H1 (cell line): ENCODE results near the gene IL3. TPM values are rescaled to one million over a fixed set of nuclear protein-coding genes. Genes with fewer than 3 reads are reported as not detected.
A peak's percentile ranks its signal among the peaks of the same experiment; 100 is the strongest.

Source experiments
- CTCF ChIA-PET: fragments of 300-600 bp; sonication (Branson Sonifier 250); formaldehyde crosslinking; loops from one replicate; lab custom pipeline; 2021; ENCODE audit not compliant: partially characterized antibody; lab: Charles Lee
- POLR2A ChIA-PET: fragments of 300-600 bp; sonication (Branson Sonifier 250); formaldehyde crosslinking; loops from one replicate; lab custom pipeline; 2021; ENCODE audit warnings: inconsistent platforms; ENCODE audit not compliant: partially characterized antibody; lab: Charles Lee
- DNase-seq, 2 experiments: peaks; one replicate each; pipeline versions ENCODE4 v3.0.0 to v3.0.0-alpha.2; 2010 to 2022; ENCODE audit warnings: low spot score in 2 of 2, low read depth in 1 of 2, mixed read lengths in 1 of 2
- FAIRE-seq: peaks from 2 replicates; lab custom pipeline; 2011; peaks lifted over from hg19 to GRCh38; lab: Jason Lieb, UNC
- H2AFZ ChIP-seq: 2 replicates; pipeline ENCODE4 v1.8.1; 2012; ENCODE audit warnings: low read length, inconsistent platforms
- H2AK5ac ChIP-seq: 2 replicates; pipeline ENCODE4 v1.6.1; 2013; ENCODE audit warnings: low read depth, low read length
- H2BK120ac ChIP-seq: replicated peaks from 2 replicates; pipeline ENCODE3; 2013; ENCODE audit warnings: low read depth, low read length, inconsistent platforms
- H2BK12ac ChIP-seq: 2 replicates; pipeline ENCODE4 v1.6.1; 2013; ENCODE audit warnings: low read depth, low read length
- H2BK15ac ChIP-seq: 2 replicates; pipeline ENCODE4 v1.6.1; 2013; ENCODE audit warnings: low read length
- H2BK20ac ChIP-seq: 2 replicates; pipeline ENCODE4 v1.6.1; 2013; ENCODE audit warnings: low read length
- H2BK5ac ChIP-seq: 2 replicates; pipeline ENCODE4 v1.6.1; 2013; ENCODE audit warnings: low read depth, low read length
- H3K14ac ChIP-seq: 2 replicates; pipeline ENCODE4 v1.6.1; 2013; ENCODE audit warnings: inconsistent platforms; ENCODE audit not compliant: insufficient read length
- H3K18ac ChIP-seq: 2 replicates; pipeline ENCODE4 v1.6.1; 2013; ENCODE audit warnings: low read length; ENCODE audit errors: extremely low read depth
- H3K23ac ChIP-seq: 2 replicates; pipeline ENCODE4 v1.6.1; 2013; ENCODE audit warnings: inconsistent platforms; ENCODE audit not compliant: insufficient read length
- H3K23me2 ChIP-seq: 2 replicates; pipeline ENCODE4 v1.6.1; 2013; ENCODE audit warnings: low read depth, low read length
- H3K27ac ChIP-seq: 2 replicates; pipeline ENCODE4 v1.6.1; 2011; ENCODE audit warnings: low read depth, low read length, inconsistent platforms
- H3K27me3 ChIP-seq, 4 experiments: replicated peaks in 1 of 4; 1 replicate in 1 of 4; 2 replicates in 3 of 4; pipeline versions ENCODE4 v1.6.1 to v1.8.1; 2011 to 2013; ENCODE audit warnings: low read length in 3 of 4, mild to moderate bottlenecking in 3 of 4, inconsistent platforms in 2 of 4, mixed read lengths in 2 of 4, moderate library complexity in 1 of 4; ENCODE audit not compliant: control insufficient read depth in 3 of 4, insufficient read depth in 3 of 4; ENCODE audit errors: extremely low read depth in 1 of 4
- H3K36me3 ChIP-seq, 4 experiments: 2 replicates each; pipeline versions ENCODE4 v1.6.1 to v1.8.1; 2011 to 2013; ENCODE audit warnings: mild to moderate bottlenecking in 4 of 4, low read length in 3 of 4, moderate library complexity in 2 of 4, control low read depth in 1 of 4, inconsistent platforms in 1 of 4; ENCODE audit not compliant: insufficient read depth in 4 of 4, control insufficient read depth in 2 of 4
- H3K4ac ChIP-seq: replicated peaks from 2 replicates; pipeline ENCODE3; 2013; ENCODE audit warnings: low read length, low read depth, mixed read lengths, inconsistent platforms; ENCODE audit not compliant: insufficient read length
- H3K4me1 ChIP-seq, 4 experiments: replicated peaks in 1 of 4; 1 replicate in 1 of 4; 2 replicates in 3 of 4; pipeline versions ENCODE4 v1.6.1 to v1.8.1; 2011 to 2013; ENCODE audit warnings: low read length in 3 of 4, inconsistent platforms in 2 of 4, mixed read lengths in 1 of 4; ENCODE audit not compliant: insufficient read depth in 4 of 4, control insufficient read depth in 3 of 4
- H3K4me2 ChIP-seq, 2 experiments: 2 replicates each; pipeline versions ENCODE4 v1.6.1 to v1.8.1; 2011 to 2013; ENCODE audit warnings: low read depth in 2 of 2, low read length in 2 of 2, control low read depth in 1 of 2, inconsistent platforms in 1 of 2, mild to moderate bottlenecking in 1 of 2; ENCODE audit not compliant: insufficient read depth in 1 of 2
- H3K4me3 ChIP-seq, 4 experiments: fragments of 200-600, 300-600 bp in 1 of 4; sonication (generic), shearing (Covaris generic), sonication (Bioruptor Twin) in 1 of 4; 2 replicates each; pipeline versions ENCODE4 v1.5.1 to v1.8.1; 2011 to 2016; ENCODE audit warnings: low read length in 4 of 4, low read depth in 3 of 4, control low read depth in 2 of 4, inconsistent platforms in 2 of 4, mild to moderate bottlenecking in 2 of 4, mixed read lengths in 1 of 4, moderate library complexity in 1 of 4; ENCODE audit not compliant: insufficient read depth in 2 of 4; ENCODE audit errors: extremely low read depth in 1 of 4
- H3K56ac ChIP-seq: replicated peaks from 2 replicates; pipeline ENCODE3; 2013; ENCODE audit warnings: low read depth, mild to moderate bottlenecking, mixed read lengths, low read length, inconsistent platforms; ENCODE audit not compliant: insufficient read length
- H3K79me1 ChIP-seq: 2 replicates; pipeline ENCODE4 v1.6.1; 2013; ENCODE audit warnings: low read depth, low read length, control low read depth
- H3K79me2 ChIP-seq, 2 experiments: 2 replicates each; pipeline versions ENCODE4 v1.6.1 to v1.8.1; 2012 to 2013; ENCODE audit warnings: low read length in 2 of 2, mild to moderate bottlenecking in 2 of 2, inconsistent platforms in 1 of 2; ENCODE audit not compliant: insufficient read depth in 2 of 2, control insufficient read depth in 1 of 2
- H3K9ac ChIP-seq, 4 experiments: replicated peaks in 1 of 4; 1 replicate in 1 of 4; 2 replicates in 3 of 4; pipeline versions ENCODE4 v1.6.1 to v1.8.1; 2011 to 2013; ENCODE audit warnings: low read depth in 3 of 4, low read length in 3 of 4, control low read depth in 2 of 4, mild to moderate bottlenecking in 2 of 4, moderate library complexity in 2 of 4, inconsistent platforms in 1 of 4; ENCODE audit errors: extremely low read depth in 1 of 4
- H3K9me3 ChIP-seq, 2 experiments: 2 replicates each; pipeline versions ENCODE4 v1.6.1 to v1.8.1; 2012 to 2013; ENCODE audit warnings: mild to moderate bottlenecking in 2 of 2, moderate library complexity in 2 of 2, control low read depth in 1 of 2, inconsistent platforms in 1 of 2, low read depth in 1 of 2, low read length in 1 of 2, mixed read lengths in 1 of 2; ENCODE audit not compliant: insufficient read depth in 2 of 2
- H4K20me1 ChIP-seq, 2 experiments: replicated peaks in 1 of 2; 2 replicates each; pipeline versions ENCODE3 to v1.8.1; 2011 to 2013; ENCODE audit warnings: inconsistent platforms in 2 of 2, low read length in 2 of 2, mild to moderate bottlenecking in 1 of 2; ENCODE audit not compliant: insufficient read depth in 2 of 2, control insufficient read depth in 1 of 2
- H4K5ac ChIP-seq: 2 replicates; pipeline ENCODE4 v1.6.1; 2013; ENCODE audit warnings: low read length, low read depth, mixed read lengths, inconsistent platforms; ENCODE audit not compliant: insufficient read length
- H4K8ac ChIP-seq: 2 replicates; pipeline ENCODE4 v1.8.0; 2013; ENCODE audit warnings: mild to moderate bottlenecking, moderate library complexity, low read length, inconsistent platforms; ENCODE audit not compliant: insufficient read depth; ENCODE audit errors: extremely low read depth
- H4K91ac ChIP-seq: replicated peaks from 2 replicates; pipeline ENCODE3; 2013; ENCODE audit warnings: low read length, mixed read lengths, inconsistent platforms; ENCODE audit not compliant: insufficient read length
- FOSL1 ChIP-seq: IDR thresholded peaks from 2 replicates; pipeline ENCODE4 v1.6.1; 2011; ENCODE audit warnings: mild to moderate bottlenecking, low read depth, low read length, moderate library complexity; ENCODE audit not compliant: insufficient read depth
- WGBS, 2 experiments: shearing (Covaris generic) in 1 of 2; methylation state at CpG; one replicate each; pipeline versions ENCODE4 v1.1.6 to v1.1.7; 2013 to 2015; ENCODE audit warnings: low lambda C conversion rate in 2 of 2, mixed read lengths in 2 of 2, inconsistent platforms in 1 of 2, low coverage in 1 of 2, missing lambda C conversion rate in 1 of 2; ENCODE audit not compliant: insufficient replicate concordance in 2 of 2, insufficient coverage in 1 of 2, insufficient read length in 1 of 2; ENCODE audit errors: extremely low coverage in 1 of 2, missing lambda C conversion rate in 1 of 2; 5-methylcytosine and 5-hydroxymethylcytosine counted together
- long read RNA-seq, 2 experiments: library from RNA in 1 of 2; library from capped mRNA in 1 of 2; stranded (forward); transcript quantifications; one replicate each; pipeline ENCODE4 v2.0.0, GENCODE V29; 2021; ENCODE audit warnings: inconsistent platforms in 1 of 2
- polyA minus RNA-seq, 3 experiments: library from RNA; depleted of rRNA, polyadenylated mRNA; stranded (reverse); fragments of >200 nt; gene quantifications; 1 replicate in 2 of 3; 2 replicates in 1 of 3; pipeline ENCODE4 v1.2.3, GENCODE V29; 2011
- polyA plus RNA-seq, 7 experiments: library from polyadenylated mRNA; depleted of rRNA in 3 of 7; stranded (reverse) in 5 of 7; unstranded in 2 of 7; fragments of >200 nt in 5 of 7; fragments of 200-250 nt in 2 of 7; gene quantifications; 1 replicate in 5 of 7; 2 replicates in 1 of 7; 4 replicates in 1 of 7; pipeline versions ENCODE4 v1.2.1 to v1.2.3, GENCODE V29; 2011 to 2013; ENCODE audit warnings: missing spikeins in 2 of 7, mixed read lengths in 2 of 7
- total RNA-seq: library from RNA; stranded (reverse); fragmentation: NEBNext Ultra II Directional; extraction: Animal tissue kit (Norgen Biotek cat#: 25700); gene quantifications from 2 replicates; pipeline ENCODE4 v1.2.1, GENCODE V29; 2021

The IL3 gene
- not detected in 2 replicates for total RNA-seq
- not detected in 2 replicates for polyA plus RNA-seq (2011; rRNA removed)
- polyA plus RNA-seq (2011; cell fraction: cytosol; rRNA removed): not detected
- polyA plus RNA-seq (2011; cell fraction: nucleus; rRNA removed): not detected
- polyA plus RNA-seq (2012, experiment 1 of 2): not detected in 4 replicates
- polyA plus RNA-seq (2012, experiment 2 of 2): not detected
- not detected for polyA plus RNA-seq (2013, experiment 1 of 2)
- not detected for polyA plus RNA-seq (2013, experiment 2 of 2)
- polyA minus RNA-seq (2011; rRNA and poly(A)+ RNA removed): not detected in 2 replicates
- not detected for polyA minus RNA-seq (2011; cell fraction: cytosol; rRNA and poly(A)+ RNA removed)
- not detected for polyA minus RNA-seq (2011; cell fraction: nucleus; rRNA and poly(A)+ RNA removed)
- long read RNA-seq, experiment 1: 0 reads
- long read RNA-seq, experiment 2: 0 reads

DNA sequence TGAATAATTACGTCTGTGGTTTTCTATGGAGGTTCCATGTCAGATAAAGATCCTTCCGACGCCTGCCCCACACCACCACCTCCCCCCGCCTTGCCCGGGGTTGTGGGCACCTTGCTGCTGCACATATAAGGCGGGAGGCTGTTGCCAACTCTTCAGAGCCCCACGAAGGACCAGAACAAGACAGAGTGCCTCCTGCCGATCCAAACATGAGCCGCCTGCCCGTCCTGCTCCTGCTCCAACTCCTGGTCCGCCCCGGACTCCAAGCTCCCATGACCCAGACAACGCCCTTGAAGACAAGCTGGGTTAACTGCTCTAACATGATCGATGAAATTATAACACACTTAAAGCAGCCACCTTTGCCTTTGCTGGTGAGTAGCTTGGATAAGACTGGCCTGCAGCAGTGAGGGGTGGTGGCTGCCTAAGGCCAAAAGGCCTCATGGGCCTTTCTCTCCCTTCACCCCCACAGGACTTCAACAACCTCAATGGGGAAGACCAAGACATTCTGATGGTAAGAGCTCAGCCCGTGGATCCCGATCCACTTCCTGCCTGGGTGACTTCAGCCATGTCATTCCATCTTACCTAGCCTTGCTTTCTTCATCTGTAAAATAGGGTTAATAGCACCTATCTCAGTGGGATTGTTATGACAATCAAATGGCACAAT, at the start of gene IL3:
IL3 (plus strand) TSS at position 155 of the 661 bp plus-strand sequence; CDS start at position 207, 52 bp downstream.
- POLR2A ChIA-PET: interaction anchor here (1.2 kb wide), 1 partner anchor 264 kb away, joined by 3 read pairs; the partner anchor contains the start of gene FNIP1
- WGBS, 2 experiments: 91% methylated on average over 16 of the region's 16 CpGs; no CpG with 5 or more reads in 1 of the 2 experiments
- H3K4me3 ChIP-seq: no peak within 1 kb of the TSS
- TF ChIP-seq FOSL1: no peak

More for the DNA sequence above, at the start of gene IL3:
- Histone ChIP-seq H2BK20ac (no peak within 1 kb of the TSS), H3K56ac (no peak within 1 kb of the TSS), H3K9me3 (no peaks in the 10 kb centered on the region), H3K23ac (no peak within 1 kb of the TSS), H4K8ac (no peak within 1 kb of the TSS; the same call in 1 of the 2 replicates), H3K18ac (no peak within 1 kb of the TSS), H2AFZ (no peak within 1 kb of the TSS), H2BK120ac (no peak within 1 kb of the TSS), H2AK5ac (no peak within 1 kb of the TSS), H3K9ac (no peak within 1 kb of the TSS), H3K14ac (no peak within 1 kb of the TSS), H2BK12ac (no peak within 1 kb of the TSS), H2BK15ac (no peak within 1 kb of the TSS), H3K79me2 (no peaks in the 10 kb centered on the region), H4K20me1 (no peaks in the 10 kb centered on the region), H3K23me2 (no peaks in the 10 kb centered on the region), H3K27ac (no peak within 1 kb of the TSS), H3K79me1 (no peaks in the 10 kb centered on the region), H3K27me3 (no peaks in the 10 kb centered on the region), H3K36me3 (no peaks in the 10 kb centered on the region), H3K4ac (no peak within 1 kb of the TSS), H4K5ac (no peak within 1 kb of the TSS), H3K4me1 (no peaks in the 10 kb centered on the region; a peak in 1 of 7 replicates), H3K4me2 (no peak within 1 kb of the TSS), H4K91ac (no peak within 1 kb of the TSS), H2BK5ac (no peak within 1 kb of the TSS)
- DNase-seq (peak in 1 of 2 experiments; percentile 34), FAIRE-seq (no peak)
- CTCF ChIA-PET: interaction anchor here (0.5 to 4.3 kb wide), 8 partner anchors 24 to 422 kb away, joined by 3 to 39 read pairs (median 3); no protein-coding TSS in a partner anchor
